Mucosa of stomach (tissue), 1 donor: Measurements from ENCODE around the gene METTL9.

Experiments
- H3K27me3 ChIP-seq: one replicate; pipeline ENCODE4 v1.7.0; 2013; ENCODE audit warnings: mild to moderate bottlenecking, low read length; ENCODE audit not compliant: control insufficient read depth, insufficient read depth
- H3K36me3 ChIP-seq: one replicate; pipeline ENCODE4 v1.7.0; 2013; ENCODE audit warnings: low read length; ENCODE audit not compliant: control insufficient read depth, insufficient read depth
- H3K4me1 ChIP-seq: one replicate; pipeline ENCODE4 v1.7.0; 2013; ENCODE audit warnings: mild to moderate bottlenecking, low read length; ENCODE audit not compliant: control insufficient read depth, insufficient read depth
- H3K4me3 ChIP-seq: one replicate; pipeline ENCODE4 v1.7.0; 2013; ENCODE audit warnings: low read length
- H3K9ac ChIP-seq: one replicate; pipeline ENCODE4 v1.7.0; 2013; ENCODE audit warnings: mild to moderate bottlenecking, low read length, moderate library complexity
- H3K9me3 ChIP-seq: one replicate; pipeline ENCODE4 v1.7.0; 2013; ENCODE audit warnings: mild to moderate bottlenecking, low read length, moderate library complexity; ENCODE audit not compliant: control insufficient read depth
- donor health status: Pancreatic carcinoma.

METTL9 gene

GRCh38 chr16:21694609-21695008, 95.2 kb downstream of the METTL9 start:
- Histone ChIP-seq H3K4me1 (no peaks in the 10 kb centered on the region), H3K9ac (no peak overlapping the region), H3K4me3 (no peak overlapping the region), H3K27me3 (peaks cover 3% of the 10 kb centered on the region), H3K36me3 (no peaks in the 10 kb centered on the region), H3K9me3 (no peaks in the 10 kb centered on the region)

- Histone ChIP-seq H3K27me3 (peaks cover 3% of the 10 kb centered on the region), H3K36me3 (no peaks in the 10 kb centered on the region), H3K4me1 (no peaks in the 10 kb centered on the region), H3K9ac (no peak overlapping the region), H3K4me3 (no peak overlapping the region), H3K9me3 (no peaks in the 10 kb centered on the region)
Observed at GRCh38 chr16:21697032-21697431, 97.7 kb downstream of the METTL9 start.

- H3K4me1 ChIP-seq: no peaks in the 10 kb centered on the region
- peaks cover 3% of the 10 kb centered on the region for H3K27me3 ChIP-seq
- no peak overlapping the region for H3K9ac ChIP-seq
- H3K9me3 ChIP-seq: no peaks in the 10 kb centered on the region
- no peaks in the 10 kb centered on the region for H3K36me3 ChIP-seq
- H3K4me3 ChIP-seq: no peak overlapping the region
Observed at GRCh38 chr16:21698169-21699032, 99.0 kb downstream of the METTL9 start.

GRCh38 chr16:21701271-21701670, 101.9 kb downstream of the METTL9 start:
- no peak overlapping the region for H3K9ac ChIP-seq
- peaks cover under 1% of the 10 kb centered on the region for H3K27me3 ChIP-seq
- H3K4me1 ChIP-seq: no peaks in the 10 kb centered on the region
- H3K4me3 ChIP-seq: no peak overlapping the region
- no peaks in the 10 kb centered on the region for H3K36me3 ChIP-seq
- no peaks in the 10 kb centered on the region for H3K9me3 ChIP-seq

- no peak overlapping the region for H3K4me3 ChIP-seq
- no peaks in the 10 kb centered on the region for H3K36me3 ChIP-seq
- H3K4me1 ChIP-seq: no peaks in the 10 kb centered on the region
- no peak overlapping the region for H3K9ac ChIP-seq
- no peaks in the 10 kb centered on the region for H3K9me3 ChIP-seq
- H3K27me3 ChIP-seq: no peaks in the 10 kb centered on the region
Observed at GRCh38 chr16:21702276-21702675, 102.9 kb downstream of the METTL9 start.

- Histone ChIP-seq H3K9me3 (no peaks in the 10 kb centered on the region), H3K27me3 (no peaks in the 10 kb centered on the region), H3K9ac (no peak overlapping the region), H3K4me1 (peaks cover under 1% of the 10 kb centered on the region), H3K4me3 (no peak overlapping the region), H3K36me3 (no peaks in the 10 kb centered on the region)
Observed at GRCh38 chr16:21703156-21703555, 103.8 kb downstream of the METTL9 start.

GRCh38 chr16:21703589-21704174, 104.3 kb downstream of the METTL9 start:
- peaks cover 6% of the 10 kb centered on the region for H3K4me1 ChIP-seq
- no peaks in the 10 kb centered on the region for H3K27me3 ChIP-seq
- H3K9me3 ChIP-seq: no peaks in the 10 kb centered on the region
- no peak overlapping the region for H3K9ac ChIP-seq
- H3K36me3 ChIP-seq: no peaks in the 10 kb centered on the region
- no peak overlapping the region for H3K4me3 ChIP-seq

GRCh38 chr16:21704266-21704665, 104.9 kb downstream of the METTL9 start:
- Histone ChIP-seq H3K4me3 (no peak overlapping the region), H3K9ac (no peak overlapping the region), H3K36me3 (no peaks in the 10 kb centered on the region), H3K4me1 (peaks cover 6% of the 10 kb centered on the region), H3K9me3 (no peaks in the 10 kb centered on the region), H3K27me3 (no peaks in the 10 kb centered on the region)

GRCh38 chr16:21704733-21705132, 105.4 kb downstream of the METTL9 start:
- no peaks in the 10 kb centered on the region for H3K27me3 ChIP-seq
- no peak overlapping the region for H3K4me3 ChIP-seq
- H3K36me3 ChIP-seq: no peaks in the 10 kb centered on the region
- H3K9me3 ChIP-seq: no peaks in the 10 kb centered on the region
- no peak overlapping the region for H3K9ac ChIP-seq
- H3K4me1 ChIP-seq: peaks cover 6% of the 10 kb centered on the region
